SK-N-SH (cell line): Measurements from ENCODE around the gene CYB561.

ENCODE experiments used
- EZH2phosphoT487 ChIP-seq: fragments of 200-600 bp; sonication (generic); IDR thresholded peaks from 2 replicates; pipeline ENCODE4 v1.6.1; 2017; ENCODE audit warnings: low read depth, mixed run types, mild to moderate bottlenecking, antibody characterized with exemption, moderate library complexity, borderline replicate concordance
- RAD21 ChIP-seq: IDR thresholded peaks from 2 replicates; pipeline ENCODE4 v1.6.1; 2012; ENCODE audit warnings: mild to moderate bottlenecking, low read length
- TF ChIP-seq, protein P1 (sequence below): fragments of 200-600 bp; sonication (generic); IDR thresholded peaks from 2 replicates; pipeline ENCODE4 v1.6.1; 2017; ENCODE audit warnings: antibody characterized with exemption, mild to moderate bottlenecking, moderate library complexity

DNA sequence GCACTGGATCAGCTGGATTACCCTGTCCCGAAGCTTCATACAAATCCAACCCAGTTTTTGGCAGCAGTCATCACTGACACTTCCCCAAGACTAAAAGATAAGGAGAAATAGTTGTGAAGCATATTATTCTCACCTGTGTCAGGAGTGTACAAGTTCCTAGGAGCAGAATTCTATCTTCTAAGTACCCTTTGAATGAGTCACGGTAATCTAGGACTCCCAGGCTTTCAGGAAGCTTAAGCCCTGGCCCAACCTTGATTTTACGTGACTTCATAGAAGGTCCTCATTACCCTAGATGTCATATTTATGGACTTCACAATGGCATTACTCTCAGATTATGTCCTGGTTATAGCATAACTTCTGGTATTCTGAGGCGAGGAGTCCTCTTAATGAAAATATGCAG is 31.9 kb downstream of the CYB561 start:
- TF ChIP-seq, protein P1, sequence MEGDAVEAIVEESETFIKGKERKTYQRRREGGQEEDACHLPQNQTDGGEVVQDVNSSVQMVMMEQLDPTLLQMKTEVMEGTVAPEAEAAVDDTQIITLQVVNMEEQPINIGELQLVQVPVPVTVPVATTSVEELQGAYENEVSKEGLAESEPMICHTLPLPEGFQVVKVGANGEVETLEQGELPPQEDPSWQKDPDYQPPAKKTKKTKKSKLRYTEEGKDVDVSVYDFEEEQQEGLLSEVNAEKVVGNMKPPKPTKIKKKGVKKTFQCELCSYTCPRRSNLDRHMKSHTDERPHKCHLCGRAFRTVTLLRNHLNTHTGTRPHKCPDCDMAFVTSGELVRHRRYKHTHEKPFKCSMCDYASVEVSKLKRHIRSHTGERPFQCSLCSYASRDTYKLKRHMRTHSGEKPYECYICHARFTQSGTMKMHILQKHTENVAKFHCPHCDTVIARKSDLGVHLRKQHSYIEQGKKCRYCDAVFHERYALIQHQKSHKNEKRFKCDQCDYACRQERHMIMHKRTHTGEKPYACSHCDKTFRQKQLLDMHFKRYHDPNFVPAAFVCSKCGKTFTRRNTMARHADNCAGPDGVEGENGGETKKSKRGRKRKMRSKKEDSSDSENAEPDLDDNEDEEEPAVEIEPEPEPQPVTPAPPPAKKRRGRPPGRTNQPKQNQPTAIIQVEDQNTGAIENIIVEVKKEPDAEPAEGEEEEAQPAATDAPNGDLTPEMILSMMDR: no peak
- TF ChIP-seq EZH2phosphoT487 (no peak), RAD21 (no peak)
